Fibroblast of lung (primary cell): ENCODE measurements around the gene RNASE12.

Experiments used
- CTCF ChIP-seq, 2 donors: IDR thresholded peaks in 1 of 2; conservative IDR thresholded peaks in 1 of 2; 1 replicate in 1 of 2; 2 replicates in 1 of 2; pipeline ENCODE4 v1.5.1; 2011 to 2012; ENCODE audit warnings: low read length in 2 of 2, control low read depth in 1 of 2, inconsistent platforms in 1 of 2, low read depth in 1 of 2, mild to moderate bottlenecking in 1 of 2
- EZH2 ChIP-seq: IDR thresholded peaks from 2 replicates; pipeline ENCODE4 v1.5.1; 2012; ENCODE audit warnings: low read length, control low read depth, mild to moderate bottlenecking; ENCODE audit errors: missing control alignments

GRCh38 chr14:20622816-20623291 is 31.7 kb upstream of the RNASE12 start:
- TF ChIP-seq CTCF (conservative IDR thresholded peaks at IDR 0.05 in 1 of 2, IDR thresholded peaks at IDR 0.05 in 1 of 2; ENCODE audit: low read depth in 1 of 2, low read length in 2 of 2) (no peak), EZH2 (no peak)
